ENCODE data around the gene PFKFB1.

Gene PFKFB1

GRCh38 chrX:54931107-54931506 is 62.9 kb downstream of the PFKFB1 start:
- no peak overlapping the region for H3K4me2 ChIP-seq (ENCODE audit: low read length)
- H3K27ac ChIP-seq (ENCODE audit: low read depth, low read length) = no peak overlapping the region
- no peaks in the 10 kb centered on the region for H4K20me1 ChIP-seq (ENCODE audit: control insufficient read depth, insufficient read depth, low read depth, low read length)
- no peaks in the 10 kb centered on the region for H3K79me2 ChIP-seq (ENCODE audit: control insufficient read depth, low read length)
- H3K9me3 ChIP-seq (ENCODE audit: control insufficient read depth, insufficient read depth, low read length) = no peaks in the 10 kb centered on the region
- TF ChIP-seq EZH2phosphoT487 (IDR thresholded peaks at IDR 0.05; ENCODE audit: borderline replicate concordance, low read length) (no peak), CTCF (IDR thresholded peaks at IDR 0.05; ENCODE audit: low read depth, low read length, poor library complexity, severe bottlenecking) (no peak)
- no peaks in the 10 kb centered on the region for H3K9me2 ChIP-seq (replicated peaks; ENCODE audit: control insufficient read depth, low read length)
- no peaks in the 10 kb centered on the region for H3K27me3 ChIP-seq (ENCODE audit: control insufficient read depth, low read length)
- no peaks in the 10 kb centered on the region for H3F3A ChIP-seq (ENCODE audit: control insufficient read depth, insufficient read depth)
- H3K36me3 ChIP-seq (ENCODE audit: control insufficient read depth, low read length) = no peaks in the 10 kb centered on the region
- H3K4me1 ChIP-seq (ENCODE audit: control insufficient read depth, low read length) = no peaks in the 10 kb centered on the region
- H3K4me3 ChIP-seq (ENCODE audit: low read length) = no peak overlapping the region

DNA sequence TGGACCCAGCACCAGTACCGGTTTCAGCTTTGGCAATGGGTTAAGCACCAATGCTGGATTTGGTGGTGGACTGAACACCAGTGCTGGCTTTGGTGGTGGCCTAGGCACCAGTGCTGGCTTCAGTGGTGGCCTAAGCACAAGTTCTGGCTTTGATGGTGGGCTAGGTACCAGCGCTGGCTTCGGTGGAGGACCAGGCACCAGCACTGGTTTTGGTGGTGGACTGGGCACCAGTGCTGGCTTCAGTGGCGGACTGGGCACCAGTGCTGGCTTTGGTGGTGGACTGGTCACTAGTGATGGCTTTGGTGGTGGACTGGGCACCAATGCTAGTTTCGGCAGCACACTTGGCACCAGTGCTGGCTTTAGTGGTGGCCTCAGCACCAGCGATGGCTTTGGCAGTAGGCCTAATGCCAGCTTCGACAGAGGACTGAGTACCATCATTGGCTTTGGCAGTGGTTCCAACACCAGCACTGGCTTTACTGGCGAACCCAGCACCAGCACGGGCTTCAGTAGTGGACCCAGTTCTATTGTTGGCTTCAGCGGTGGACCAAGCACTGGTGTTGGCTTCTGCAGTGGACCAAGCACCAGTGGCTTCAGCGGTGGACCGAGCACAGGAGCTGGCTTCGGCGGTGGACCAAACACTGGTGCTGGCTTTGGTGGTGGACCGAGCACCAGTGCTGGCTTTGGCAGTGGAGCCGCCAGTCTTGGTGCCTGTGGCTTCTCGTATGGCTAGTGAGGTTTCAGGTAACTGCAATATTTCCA is 63.5 kb downstream of the PFKFB1 start:
- H4K20me1 ChIP-seq (ENCODE audit: control insufficient read depth, insufficient read depth, low read depth, low read length) = no peaks in the 10 kb centered on the region
- no peak overlapping the region for H3K27ac ChIP-seq (ENCODE audit: low read depth, low read length)
- H3K4me2 ChIP-seq (ENCODE audit: low read length) = no peak overlapping the region
- no peaks in the 10 kb centered on the region for H3K79me2 ChIP-seq (ENCODE audit: control insufficient read depth, low read length)
- no peak for TF ChIP-seq EZH2phosphoT487 (IDR thresholded peaks at IDR 0.05; ENCODE audit: borderline replicate concordance, low read length)
- no peak for TF ChIP-seq CTCF (IDR thresholded peaks at IDR 0.05; ENCODE audit: low read depth, low read length, poor library complexity, severe bottlenecking)
- no peaks in the 10 kb centered on the region for H3K9me3 ChIP-seq (ENCODE audit: control insufficient read depth, insufficient read depth, low read length)
- no peaks in the 10 kb centered on the region for H3K36me3 ChIP-seq (ENCODE audit: control insufficient read depth, low read length)
- H3K27me3 ChIP-seq (ENCODE audit: control insufficient read depth, low read length) = no peaks in the 10 kb centered on the region
- H3F3A ChIP-seq (ENCODE audit: control insufficient read depth, insufficient read depth) = no peaks in the 10 kb centered on the region
- H3K4me1 ChIP-seq (ENCODE audit: control insufficient read depth, low read length) = no peaks in the 10 kb centered on the region
- no peak overlapping the region for H3K4me3 ChIP-seq (ENCODE audit: low read length)
- no peaks in the 10 kb centered on the region for H3K9me2 ChIP-seq (replicated peaks; ENCODE audit: control insufficient read depth, low read length)

GRCh38 chrX:54928876-54929275 is 65.1 kb downstream of the PFKFB1 start:
- H3K36me3 ChIP-seq (ENCODE audit: control insufficient read depth, low read length) = no peaks in the 10 kb centered on the region
- no peaks in the 10 kb centered on the region for H3K9me3 ChIP-seq (ENCODE audit: control insufficient read depth, insufficient read depth, low read length)

More at GRCh38 chrX:54928876-54929275, 65.1 kb downstream of the PFKFB1 start:
- Histone ChIP-seq H3K27ac (ENCODE audit: low read depth, low read length) (no peak overlapping the region), H3F3A (ENCODE audit: control insufficient read depth, insufficient read depth) (no peaks in the 10 kb centered on the region), H3K4me3 (ENCODE audit: low read length) (no peak overlapping the region), H3K4me2 (ENCODE audit: low read length) (no peak overlapping the region), H4K20me1 (ENCODE audit: control insufficient read depth, insufficient read depth, low read depth, low read length) (no peaks in the 10 kb centered on the region), H3K27me3 (ENCODE audit: control insufficient read depth, low read length) (no peaks in the 10 kb centered on the region), H3K9me2 (replicated peaks; ENCODE audit: control insufficient read depth, low read length) (no peaks in the 10 kb centered on the region), H3K4me1 (ENCODE audit: control insufficient read depth, low read length) (no peaks in the 10 kb centered on the region), H3K79me2 (ENCODE audit: control insufficient read depth, low read length) (no peaks in the 10 kb centered on the region)
- TF ChIP-seq CTCF (IDR thresholded peaks at IDR 0.05; ENCODE audit: low read depth, low read length, poor library complexity, severe bottlenecking) = no peak
- no peak for TF ChIP-seq EZH2phosphoT487 (IDR thresholded peaks at IDR 0.05; ENCODE audit: borderline replicate concordance, low read length)
